ENCODE results near the gene MRPS30.
"Not testable (repeated sequence)": the region's sequence is repeated elsewhere in the genome, so short reads cannot be mapped to it uniquely, and the experiment has no call there.

MRPS30 gene

DNA sequence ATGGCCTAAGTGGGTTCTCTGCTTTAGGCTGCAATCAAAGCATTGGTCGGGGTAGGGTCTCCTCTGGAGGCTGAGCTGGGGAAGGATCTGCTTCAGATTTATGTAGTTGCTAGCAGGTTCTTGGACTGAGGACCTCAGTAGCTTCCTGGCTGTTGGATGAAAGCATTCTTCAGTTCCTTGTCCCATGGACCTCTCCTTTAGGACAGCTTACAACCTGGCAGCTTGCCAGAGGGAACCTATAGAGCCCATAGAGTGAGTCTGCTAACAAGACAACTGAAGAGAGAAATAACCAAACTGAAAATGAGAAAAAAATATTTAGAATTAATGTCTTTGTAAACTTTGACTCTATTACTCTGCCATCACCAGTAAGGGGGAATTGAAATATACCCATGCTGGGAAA is 12.4 kb downstream of the MRPS30 start:
- no peak for DNase-seq (ENCODE audit: low spot score)

- not testable (repeated sequence) for DNase-seq (ENCODE audit: low spot score)
Observed at GRCh38 chr5:44824662-44825061, 15.9 kb downstream of the MRPS30 start.

- no peak for DNase-seq (ENCODE audit: low spot score)
Observed at GRCh38 chr5:44827681-44828080, 18.9 kb downstream of the MRPS30 start.

DNA sequence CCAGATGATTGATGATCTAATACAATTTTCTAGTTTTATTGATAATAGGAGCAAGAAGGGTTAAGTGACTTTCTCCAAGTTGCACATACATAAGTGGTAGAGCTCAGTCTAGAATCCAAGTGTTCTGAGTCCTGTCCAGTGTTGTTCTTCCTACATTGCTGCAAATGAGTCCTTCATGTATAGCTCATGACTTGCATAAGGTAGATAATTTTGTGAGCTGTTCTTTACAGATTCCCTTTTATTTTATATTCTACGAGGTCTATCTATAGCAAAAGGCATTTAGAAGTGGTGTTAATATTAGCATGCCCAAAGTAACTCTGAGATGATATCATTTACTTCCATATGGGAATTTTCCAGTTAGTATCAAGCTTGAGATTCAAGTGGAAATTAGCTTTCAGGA is 20.0 kb downstream of the MRPS30 start:
- no peak for DNase-seq (ENCODE audit: low spot score)

DNA sequence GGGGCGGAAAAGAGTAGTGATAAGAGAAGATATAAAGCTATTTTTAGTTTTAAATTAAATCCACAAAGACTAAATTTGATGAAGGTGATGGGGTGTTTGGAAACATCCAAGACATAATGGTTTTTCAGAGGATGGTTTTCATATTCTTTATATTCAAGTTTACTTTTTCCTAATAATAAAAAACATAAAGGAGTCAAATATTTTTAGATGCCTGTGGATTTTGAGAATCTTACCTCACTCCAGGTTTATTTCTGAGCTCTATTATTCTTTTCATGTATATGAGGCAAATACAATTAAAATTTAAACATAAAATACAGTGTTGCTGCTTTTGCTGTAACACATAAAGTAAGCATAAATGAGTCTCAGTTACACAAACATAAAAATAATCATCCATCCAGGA is 22.2 kb downstream of the MRPS30 start:
- no peak for DNase-seq (ENCODE audit: low spot score)

GRCh38 chr5:44833249-44833648 is 24.5 kb downstream of the MRPS30 start:
- no peak for DNase-seq (ENCODE audit: low spot score)

- no peak for DNase-seq (ENCODE audit: low spot score)
Observed at GRCh38 chr5:44835693-44836092, 26.9 kb downstream of the MRPS30 start.

DNA sequence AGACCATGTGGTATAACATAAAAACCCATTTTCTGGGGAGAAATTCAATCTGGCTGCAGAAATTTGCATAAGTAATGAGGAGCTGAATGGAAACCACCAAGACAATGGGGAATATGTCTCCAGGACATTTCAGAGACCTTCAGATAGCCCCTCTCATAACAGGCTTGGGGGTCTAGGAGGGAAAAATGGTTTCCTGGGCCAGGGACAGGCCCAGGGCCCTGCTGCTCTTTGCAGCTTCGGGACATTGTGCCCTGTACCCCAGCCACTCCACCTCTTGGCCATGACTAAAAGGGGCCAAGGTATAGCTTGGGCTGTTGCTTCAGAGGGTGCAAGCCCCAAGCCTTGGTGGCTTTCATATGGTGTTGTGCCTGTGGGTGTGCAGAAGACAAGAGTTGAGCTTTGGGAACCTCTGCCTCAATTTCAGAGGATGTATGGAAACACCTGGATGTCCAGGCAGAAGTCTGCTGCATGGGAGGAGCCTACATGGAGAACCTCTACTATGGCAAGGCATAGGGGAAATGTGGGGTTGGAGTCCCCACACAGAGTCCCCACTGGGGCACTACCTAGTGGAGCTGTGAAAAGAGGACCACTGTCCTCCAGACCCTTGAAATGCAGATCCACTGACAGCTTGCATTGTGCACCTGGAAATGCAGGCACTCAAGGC is 30.4 kb downstream of the MRPS30 start:
- no peak for DNase-seq (ENCODE audit: low spot score)

- no peak for DNase-seq (ENCODE audit: low spot score)
Observed at GRCh38 chr5:44842496-44843282, 33.9 kb downstream of the MRPS30 start.

- no peak for DNase-seq (ENCODE audit: low spot score)
Observed at GRCh38 chr5:44844744-44845143, 36.0 kb downstream of the MRPS30 start.

DNA sequence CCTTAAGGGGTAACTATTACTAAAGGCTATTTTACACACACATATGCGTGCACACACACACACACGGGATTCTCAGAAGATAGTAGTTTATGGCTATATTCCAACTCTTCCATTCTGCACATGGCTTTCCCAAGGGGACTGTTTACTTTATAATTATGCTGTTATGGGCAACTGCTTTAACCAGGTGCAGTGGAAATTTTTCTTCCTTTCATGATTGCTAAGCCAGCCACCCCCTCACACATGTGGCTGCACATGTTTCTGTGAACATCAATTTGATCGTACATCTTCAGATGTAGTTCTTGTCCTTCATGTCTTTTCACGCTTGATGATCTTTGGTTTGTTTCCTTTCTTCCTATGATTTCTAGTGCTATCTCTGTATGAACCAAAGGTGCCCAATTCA is 37.0 kb downstream of the MRPS30 start:
- DNase-seq (ENCODE audit: low spot score) = no peak

DNA sequence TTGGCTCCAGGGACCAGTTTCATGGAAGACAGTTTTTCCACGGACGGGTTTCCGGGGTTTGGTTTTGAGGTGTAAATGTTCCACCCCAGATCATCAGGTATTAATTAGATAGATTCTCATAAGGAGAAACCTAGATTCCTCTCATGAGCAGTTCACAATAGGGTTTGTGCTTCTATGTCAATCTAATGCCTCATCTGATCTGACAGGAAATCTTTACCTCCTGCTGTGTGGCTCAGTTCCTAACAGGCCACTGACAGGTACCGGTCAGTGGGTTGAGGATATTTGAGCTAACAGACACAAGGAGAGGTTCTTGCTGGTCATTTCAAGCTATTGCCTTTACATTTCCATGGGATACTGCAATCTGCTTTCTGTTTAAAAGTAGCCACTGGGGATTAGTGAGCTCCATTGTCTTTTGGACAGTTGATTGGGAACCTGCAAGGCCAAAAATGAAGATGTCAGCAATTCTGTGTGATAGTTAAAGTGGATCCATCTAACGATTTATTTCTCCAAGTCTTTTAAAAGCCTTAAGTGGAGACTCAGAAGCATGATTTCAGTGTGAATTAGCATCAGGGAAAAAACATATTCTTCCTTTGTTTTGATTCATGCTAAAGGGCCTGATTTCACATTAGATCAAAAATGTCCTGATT is 38.6 kb downstream of the MRPS30 start:
- no peak for DNase-seq (ENCODE audit: low spot score)

GRCh38 chr5:44860267-44860666 is 51.5 kb downstream of the MRPS30 start:
- DNase-seq (ENCODE audit: low spot score) = no peak

GRCh38 chr5:44862808-44863207 is 54.1 kb downstream of the MRPS30 start:
- no peak for DNase-seq (ENCODE audit: low spot score)
